GM12878 (cell line): ENCODE data around the gene ATP13A1.

Source experiments
- POLR2A ChIP-seq: IDR thresholded peaks from 2 replicates; pipeline ENCODE4 v1.6.1; 2011; ENCODE audit warnings: low read depth, mild to moderate bottlenecking, low read length
- RAD21 ChIP-seq: IDR thresholded peaks from 2 replicates; pipeline ENCODE4 v1.6.1; 2011; ENCODE audit warnings: mild to moderate bottlenecking, low read depth, low read length, moderate library complexity; ENCODE audit not compliant: insufficient read depth
- SIN3A ChIP-seq: IDR thresholded peaks from 2 replicates; pipeline ENCODE4 v1.6.1; 2012; ENCODE audit warnings: low read depth, low read length, improper control_type of control experiment
- SMAD1 ChIP-seq: fragments of 450-650 bp; IDR thresholded peaks from 2 replicates; pipeline ENCODE4 v1.6.1; 2018; ENCODE audit warnings: mild to moderate bottlenecking, low read depth; ENCODE audit not compliant: partially characterized antibody
- TBL1XR1 ChIP-seq: IDR thresholded peaks from 2 replicates; pipeline ENCODE4 v1.6.1; 2012; ENCODE audit warnings: low read depth, low read length, improper control_type of control experiment
- TF ChIP-seq, protein P1 (sequence below): fragments of 450-650 bp; formaldehyde crosslinking; IDR thresholded peaks from 2 replicates; pipeline ENCODE4 v1.4.0; 2022; ENCODE audit warnings: mild to moderate bottlenecking, moderate library complexity

GRCh38 chr19:19652482-19653295 is 10.8 kb downstream of the ATP13A1 start:
- no peak; the same call in 1 of the 2 replicates for TF ChIP-seq POLR2A
- TF ChIP-seq, protein P1, sequence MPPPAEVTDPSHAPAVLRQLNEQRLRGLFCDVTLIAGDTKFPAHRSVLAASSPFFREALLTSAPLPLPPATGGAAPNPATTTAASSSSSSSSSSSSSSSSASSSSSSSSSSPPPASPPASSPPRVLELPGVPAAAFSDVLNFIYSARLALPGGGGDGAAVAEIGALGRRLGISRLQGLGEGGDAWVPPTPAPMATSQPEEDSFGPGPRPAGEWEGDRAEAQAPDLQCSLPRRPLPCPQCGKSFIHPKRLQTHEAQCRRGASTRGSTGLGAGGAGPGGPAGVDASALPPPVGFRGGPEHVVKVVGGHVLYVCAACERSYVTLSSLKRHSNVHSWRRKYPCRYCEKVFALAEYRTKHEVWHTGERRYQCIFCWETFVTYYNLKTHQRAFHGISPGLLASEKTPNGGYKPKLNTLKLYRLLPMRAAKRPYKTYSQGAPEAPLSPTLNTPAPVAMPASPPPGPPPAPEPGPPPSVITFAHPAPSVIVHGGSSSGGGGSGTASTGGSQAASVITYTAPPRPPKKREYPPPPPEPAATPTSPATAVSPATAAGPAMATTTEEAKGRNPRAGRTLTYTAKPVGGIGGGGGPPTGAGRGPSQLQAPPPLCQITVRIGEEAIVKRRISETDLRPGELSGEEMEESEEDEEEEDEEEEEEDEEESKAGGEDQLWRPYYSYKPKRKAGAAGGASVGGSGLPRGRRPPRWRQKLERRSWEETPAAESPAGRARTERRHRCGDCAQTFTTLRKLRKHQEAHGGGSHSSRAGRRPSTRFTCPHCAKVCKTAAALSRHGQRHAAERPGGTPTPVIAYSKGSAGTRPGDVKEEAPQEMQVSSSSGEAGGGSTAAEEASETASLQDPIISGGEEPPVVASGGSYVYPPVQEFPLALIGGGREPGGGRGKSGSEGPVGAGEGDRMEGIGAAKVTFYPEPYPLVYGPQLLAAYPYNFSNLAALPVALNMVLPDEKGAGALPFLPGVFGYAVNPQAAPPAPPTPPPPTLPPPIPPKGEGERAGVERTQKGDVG (CRISPR knock-in tag): no peak
- TF ChIP-seq SMAD1: no peak
- no peak for TF ChIP-seq TBL1XR1
- no peak for TF ChIP-seq SIN3A
- no peak for TF ChIP-seq RAD21
